ENCODE results near the gene CEBPB.
"Not testable (repeated sequence)": the region's sequence is repeated elsewhere in the genome, so short reads cannot be mapped to it uniquely, and the experiment has no call there.

Gene CEBPB

GRCh38 chr20:50193836-50194421, 3.3 kb downstream of the CEBPB start:
- no peak for DNase-seq

- no peak for DNase-seq
Measured at GRCh38 chr20:50194422-50194830, 3.8 kb downstream of the CEBPB start.

- DNase-seq = no peak
Measured at GRCh38 chr20:50194831-50195523, 4.3 kb downstream of the CEBPB start.

- DNase-seq = no peak
Measured at GRCh38 chr20:50195524-50196120, 5.0 kb downstream of the CEBPB start.

- no peak for DNase-seq
Measured at GRCh38 chr20:50196248-50196647, 5.6 kb downstream of the CEBPB start.

GRCh38 chr20:50196896-50197295, 6.3 kb downstream of the CEBPB start:
- no peak for DNase-seq

GRCh38 chr20:50197463-50198179, 7.0 kb downstream of the CEBPB start:
- no peak for DNase-seq

GRCh38 chr20:50198180-50198666, 7.6 kb downstream of the CEBPB start:
- DNase-seq = no peak

- DNase-seq = no peak
Measured at GRCh38 chr20:50198716-50199115, 8.1 kb downstream of the CEBPB start.

- DNase-seq = no peak
Measured at GRCh38 chr20:50199703-50200102, 9.1 kb downstream of the CEBPB start.

GRCh38 chr20:50200482-50201104, 10.0 kb downstream of the CEBPB start:
- no peak for DNase-seq

- not testable (repeated sequence) for DNase-seq
Measured at GRCh38 chr20:50201710-50202109, 11.1 kb downstream of the CEBPB start.

GRCh38 chr20:50202677-50203076, 12.0 kb downstream of the CEBPB start:
- no peak for DNase-seq

- no peak for DNase-seq
Measured at GRCh38 chr20:50203951-50204937, 13.6 kb downstream of the CEBPB start.

- no peak for DNase-seq
Measured at GRCh38 chr20:50207026-50207425, 16.4 kb downstream of the CEBPB start.

GRCh38 chr20:50208085-50208491, 17.5 kb downstream of the CEBPB start:
- DNase-seq = no peak

- DNase-seq = not testable (repeated sequence)
Measured at GRCh38 chr20:50208815-50209214, 18.2 kb downstream of the CEBPB start.

GRCh38 chr20:50210066-50210619, 19.5 kb downstream of the CEBPB start:
- DNase-seq = no peak

- DNase-seq = no peak
Measured at GRCh38 chr20:50211091-50211490, 20.5 kb downstream of the CEBPB start.

GRCh38 chr20:50213531-50214106, 23.0 kb downstream of the CEBPB start:
- DNase-seq = no peak
